ENCODE measurements around the gene PODXL2. TPM values are rescaled to one million over a fixed set of nuclear protein-coding genes. Genes with fewer than 3 reads are reported as not detected.

The PODXL2 gene
- total RNA-seq, 1 donor from 2014 or later = 74.0 TPM

DNA sequence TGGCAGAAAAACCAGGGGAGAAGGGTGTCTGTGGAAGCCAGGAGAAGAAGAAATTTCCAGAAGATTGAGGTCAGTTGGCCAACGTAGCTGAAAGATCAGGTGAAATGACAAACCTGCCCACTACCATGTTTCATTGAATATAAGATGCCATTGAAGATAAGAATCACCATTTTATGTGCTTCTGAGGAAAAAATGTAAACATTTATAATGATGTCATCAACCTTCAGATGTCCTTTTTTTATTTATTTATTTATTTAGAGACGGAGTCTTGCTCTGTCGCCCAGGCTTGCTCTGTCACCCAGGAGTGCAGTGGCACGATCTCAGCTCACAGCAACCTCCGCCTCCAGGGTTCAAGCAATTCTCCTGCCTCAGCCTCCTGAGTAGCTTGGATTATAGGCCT, 4.9 kb upstream of the PODXL2 start:
- H3K36me3 Mint-ChIP-seq (ENCODE audit: low read depth) = peaks cover 11% of the 10 kb centered on the region
- no peak overlapping the region for H3K4me3 Mint-ChIP-seq
- TF ChIP-seq, protein P1, sequence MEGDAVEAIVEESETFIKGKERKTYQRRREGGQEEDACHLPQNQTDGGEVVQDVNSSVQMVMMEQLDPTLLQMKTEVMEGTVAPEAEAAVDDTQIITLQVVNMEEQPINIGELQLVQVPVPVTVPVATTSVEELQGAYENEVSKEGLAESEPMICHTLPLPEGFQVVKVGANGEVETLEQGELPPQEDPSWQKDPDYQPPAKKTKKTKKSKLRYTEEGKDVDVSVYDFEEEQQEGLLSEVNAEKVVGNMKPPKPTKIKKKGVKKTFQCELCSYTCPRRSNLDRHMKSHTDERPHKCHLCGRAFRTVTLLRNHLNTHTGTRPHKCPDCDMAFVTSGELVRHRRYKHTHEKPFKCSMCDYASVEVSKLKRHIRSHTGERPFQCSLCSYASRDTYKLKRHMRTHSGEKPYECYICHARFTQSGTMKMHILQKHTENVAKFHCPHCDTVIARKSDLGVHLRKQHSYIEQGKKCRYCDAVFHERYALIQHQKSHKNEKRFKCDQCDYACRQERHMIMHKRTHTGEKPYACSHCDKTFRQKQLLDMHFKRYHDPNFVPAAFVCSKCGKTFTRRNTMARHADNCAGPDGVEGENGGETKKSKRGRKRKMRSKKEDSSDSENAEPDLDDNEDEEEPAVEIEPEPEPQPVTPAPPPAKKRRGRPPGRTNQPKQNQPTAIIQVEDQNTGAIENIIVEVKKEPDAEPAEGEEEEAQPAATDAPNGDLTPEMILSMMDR (conservative IDR thresholded peaks at IDR 0.05) = no peak
- no peak for DNase-seq (ENCODE audit: low read depth, low spot score)
- H3K4me1 Mint-ChIP-seq = peaks cover 3% of the 10 kb centered on the region
- H3K27me3 Mint-ChIP-seq (ENCODE audit: low read depth) = peaks cover 29% of the 10 kb centered on the region
- no peak overlapping the region for H3K27ac Mint-ChIP-seq (ENCODE audit: unreplicated experiment)
- H3K9me3 Mint-ChIP-seq = no peaks in the 10 kb centered on the region

DNA sequence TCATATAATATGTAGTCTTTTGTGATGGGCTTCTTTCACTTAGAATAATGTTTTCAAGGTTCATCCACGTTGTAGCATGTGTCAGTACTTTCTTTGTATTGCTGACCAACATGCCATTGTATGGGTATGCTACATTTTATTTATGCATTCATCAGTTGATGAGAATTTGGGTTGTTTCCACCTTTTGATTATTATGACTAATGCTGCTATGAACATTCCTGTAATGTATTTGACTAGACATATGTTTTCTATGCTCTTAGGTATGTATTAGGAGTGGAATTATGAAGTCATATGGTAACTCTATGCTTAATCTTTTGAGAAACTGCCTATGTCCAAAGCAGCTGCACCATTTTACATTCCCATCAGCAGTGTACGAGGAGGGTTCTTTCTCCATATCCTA, 3.2 kb upstream of the PODXL2 start:
- DNase-seq (ENCODE audit: low read depth, low spot score) = no peak
- Mint-ChIP-seq H3K9me3 (no peaks in the 10 kb centered on the region), H3K36me3 (ENCODE audit: low read depth) (peaks cover 6% of the 10 kb centered on the region), H3K4me1 (peaks cover 15% of the 10 kb centered on the region), H3K27me3 (ENCODE audit: low read depth) (peaks cover 40% of the 10 kb centered on the region), H3K27ac (ENCODE audit: unreplicated experiment) (no peak overlapping the region), H3K4me3 (no peak overlapping the region)
- TF ChIP-seq, protein P1 (conservative IDR thresholded peaks at IDR 0.05) = no peak

DNA sequence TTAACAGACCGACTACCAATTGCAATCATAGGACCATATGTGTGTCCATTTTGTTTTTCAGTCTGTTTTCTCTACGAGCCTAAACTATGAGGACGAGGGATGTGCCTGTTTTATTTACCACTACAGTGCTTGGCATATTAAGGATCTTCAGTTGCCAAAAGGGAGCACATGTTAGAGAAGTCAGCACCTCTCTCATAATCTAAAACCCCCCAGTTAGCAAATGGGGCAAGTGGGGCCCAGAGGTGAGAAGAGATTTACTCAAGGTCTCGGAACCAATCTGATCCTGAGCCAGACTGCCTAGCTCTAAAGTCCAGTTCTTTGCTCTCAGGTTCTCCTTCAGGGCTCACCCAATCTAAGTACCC, 578 bp upstream of the PODXL2 start:
- TF ChIP-seq, protein P1 (conservative IDR thresholded peaks at IDR 0.05) = no peak
- H3K36me3 Mint-ChIP-seq (ENCODE audit: low read depth) = peaks cover under 1% of the 10 kb centered on the region
- H3K9me3 Mint-ChIP-seq = no peaks in the 10 kb centered on the region
- H3K4me1 Mint-ChIP-seq = peaks cover 27% of the 10 kb centered on the region
- H3K27ac Mint-ChIP-seq (ENCODE audit: unreplicated experiment) = no peak overlapping the region
- H3K4me3 Mint-ChIP-seq = peak overlapping the region; percentile 83
- no peak for DNase-seq (ENCODE audit: low read depth, low spot score)
- peaks cover 42% of the 10 kb centered on the region for H3K27me3 Mint-ChIP-seq (ENCODE audit: low read depth)

DNA sequence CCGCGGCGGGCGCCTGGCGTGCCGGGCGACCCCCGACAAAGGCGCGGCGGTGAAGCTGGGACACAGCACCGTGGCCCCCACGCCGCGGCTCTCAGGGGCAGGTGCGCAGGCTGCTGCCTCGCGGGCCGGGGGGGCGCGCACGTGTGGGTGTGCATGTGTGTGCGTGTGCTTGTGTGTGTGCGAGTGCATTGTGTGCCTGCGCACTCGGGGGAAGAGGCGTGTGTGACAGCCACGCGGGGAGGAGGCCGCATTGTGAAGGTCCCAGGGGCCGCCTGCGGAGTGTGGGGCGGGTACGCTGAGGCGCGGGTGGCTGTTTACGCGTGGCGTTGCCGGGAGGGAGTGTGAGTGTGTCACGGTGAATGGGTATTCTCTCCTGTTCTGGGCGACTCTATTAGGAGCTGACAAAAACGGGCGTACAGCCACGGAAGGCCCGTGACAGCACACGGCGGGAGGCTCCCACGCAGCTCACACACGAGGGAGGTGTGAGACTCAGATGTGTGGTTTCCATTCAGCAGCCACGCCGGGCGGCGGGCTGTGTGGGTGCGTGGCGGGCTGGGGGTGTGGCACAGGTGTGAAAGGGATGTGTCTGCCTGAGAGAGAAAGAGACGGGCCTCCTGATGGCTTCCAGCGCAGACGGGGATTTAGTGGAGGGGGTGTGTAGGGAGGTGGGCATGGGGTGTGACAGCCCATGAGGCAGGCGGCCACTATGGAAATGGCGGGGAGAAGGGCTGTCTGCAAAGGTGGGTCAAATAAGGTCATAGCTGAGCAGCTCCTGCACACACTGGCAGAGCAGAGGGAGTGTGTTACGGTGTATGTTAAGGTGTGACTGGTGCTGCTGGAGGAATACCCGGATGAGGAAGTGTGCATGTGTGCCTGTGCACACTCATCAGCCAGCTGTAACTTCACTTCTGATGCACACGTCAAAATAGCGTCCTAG, 750 bp downstream of the PODXL2 start:
- TF ChIP-seq, protein P1 (conservative IDR thresholded peaks at IDR 0.05) = no peak
- no peaks in the 10 kb centered on the region for H3K9me3 Mint-ChIP-seq
- no peaks in the 10 kb centered on the region for H3K36me3 Mint-ChIP-seq (ENCODE audit: low read depth)
- no peak overlapping the region for H3K27ac Mint-ChIP-seq (ENCODE audit: unreplicated experiment)
- peaks cover 42% of the 10 kb centered on the region for H3K27me3 Mint-ChIP-seq (ENCODE audit: low read depth)
- H3K4me1 Mint-ChIP-seq = peaks cover 27% of the 10 kb centered on the region
- no peak for DNase-seq (ENCODE audit: low read depth, low spot score)
- H3K4me3 Mint-ChIP-seq = peak overlapping the region; percentile 90

DNA sequence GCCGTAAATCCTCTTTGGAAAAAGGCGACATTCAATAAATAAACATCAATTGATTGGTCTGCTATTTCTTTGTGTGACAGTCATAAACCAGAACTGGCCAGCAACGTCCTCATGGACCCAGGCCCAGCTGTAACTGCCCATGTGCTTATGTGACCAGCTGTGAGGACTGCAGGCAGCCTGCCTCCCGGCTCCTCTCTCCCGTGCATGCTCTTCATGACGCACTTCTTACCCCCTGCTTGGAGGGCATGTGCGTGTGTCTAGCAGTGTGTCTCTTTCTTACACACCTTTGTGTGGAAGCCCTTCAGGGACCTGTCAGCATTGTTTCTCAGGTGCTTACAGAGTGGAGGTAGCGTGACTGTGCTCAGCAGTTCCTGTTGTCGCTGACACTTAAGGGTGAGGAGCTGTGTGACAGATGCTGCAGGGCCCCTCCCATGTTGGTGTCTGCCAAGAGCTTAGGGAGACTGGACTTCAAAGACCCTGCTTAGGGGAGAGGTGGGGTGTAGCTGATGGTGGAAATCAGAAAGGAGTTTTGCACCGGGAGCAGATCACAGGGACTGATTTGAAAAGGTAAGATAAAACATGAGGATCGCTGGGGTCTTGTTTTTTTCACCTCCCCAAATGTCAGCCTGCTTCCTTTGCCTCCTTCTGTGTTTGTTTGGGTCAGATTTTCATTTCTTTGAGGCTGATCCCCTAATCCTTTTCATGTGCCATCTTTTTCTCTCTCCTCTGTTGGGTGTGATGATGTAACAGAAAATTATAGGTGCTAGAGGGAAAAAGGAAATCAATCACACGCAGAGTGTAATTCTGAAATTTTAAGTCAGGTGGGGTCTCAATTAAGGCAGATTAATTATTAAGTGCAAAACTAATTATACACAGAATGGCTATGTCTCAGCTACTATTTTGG, 2.1 kb downstream of the PODXL2 start:
- Mint-ChIP-seq H3K9me3 (no peaks in the 10 kb centered on the region), H3K4me3 (peak overlapping the region; percentile 90), H3K27me3 (ENCODE audit: low read depth) (peaks cover 40% of the 10 kb centered on the region), H3K36me3 (ENCODE audit: low read depth) (no peaks in the 10 kb centered on the region), H3K27ac (ENCODE audit: unreplicated experiment) (no peak overlapping the region), H3K4me1 (peaks cover 30% of the 10 kb centered on the region)
- TF ChIP-seq, protein P1 (conservative IDR thresholded peaks at IDR 0.05) = no peak
- no peak for DNase-seq (ENCODE audit: low read depth, low spot score)

Data from neural crest cell (in vitro differentiated cells).